H1 (cell line): ENCODE measurements around the gene HOXB6.

ENCODE experiments used
- BCL11A ChIP-seq, 2 experiments: IDR thresholded peaks; one replicate each; pipeline ENCODE4 v1.6.1; 2011; ENCODE audit warnings: low read depth in 2 of 2, low read length in 2 of 2, mild to moderate bottlenecking in 2 of 2
- CREB1 ChIP-seq: IDR thresholded peaks from 2 replicates; pipeline ENCODE4 v1.6.1; 2012; ENCODE audit warnings: inconsistent platforms
- EGR1 ChIP-seq: IDR thresholded peaks from 2 replicates; pipeline ENCODE4 v1.6.1; 2011; ENCODE audit warnings: low read depth, low read length, borderline replicate concordance
- RAD21 ChIP-seq, 2 experiments: IDR thresholded peaks in 1 of 2; conservative IDR thresholded peaks in 1 of 2; 2 replicates each; pipeline ENCODE4 v1.6.1; 2011; ENCODE audit warnings: low read depth in 2 of 2, low read length in 2 of 2, improper control_type of control experiment in 1 of 2, inconsistent platforms in 1 of 2, mild to moderate bottlenecking in 1 of 2, moderate library complexity in 1 of 2
- SAP30 ChIP-seq: fragments of 300-600 bp; sonication (generic); IDR thresholded peaks from 2 replicates; pipeline ENCODE4 v1.7.1; 2012; ENCODE audit warnings: low read length, moderate library complexity, mild to moderate bottlenecking, inconsistent platforms; ENCODE audit not compliant: insufficient read depth, insufficient replicate concordance

GRCh38 chr17:48609759-48610281 is 5.0 kb upstream of the HOXB6 start:
- TF ChIP-seq SAP30 (no peak), CREB1 (no peak), BCL11A (IDR thresholded peaks at IDR 0.05; ENCODE audit: low read depth in 2 of 2, low read length in 2 of 2) (no peak), RAD21 (IDR thresholded peaks at IDR 0.05 in 1 of 2, conservative IDR thresholded peaks at IDR 0.05 in 1 of 2; ENCODE audit: low read depth in 2 of 2, low read length in 2 of 2) (no peak), EGR1 (no peak)
